Bronchial epithelial cell (primary cell): ENCODE measurements around the gene ZNF804B. TPM values are rescaled to one million over a fixed set of nuclear protein-coding genes. Genes with fewer than 3 reads are reported as not detected.

Experiments
- DNase-seq: peaks from one replicate; pipeline ENCODE4 v3.0.0-alpha.2; 2010; ENCODE audit warnings: low read depth
- FAIRE-seq: peaks from 2 replicates; lab custom pipeline; 2011; peaks lifted over from hg19 to GRCh38; lab: Jason Lieb, UNC
- H3K27me3 ChIP-seq: 2 replicates; pipeline ENCODE4 v1.5.1; 2011; ENCODE audit warnings: low read length; ENCODE audit not compliant: control insufficient read depth, insufficient read depth
- H3K36me3 ChIP-seq: 2 replicates; pipeline ENCODE4 v1.5.1; 2011; ENCODE audit warnings: low read length; ENCODE audit not compliant: control insufficient read depth, insufficient read depth
- H3K4me3 ChIP-seq: 2 replicates; pipeline ENCODE4 v1.5.1; 2011; ENCODE audit warnings: mild to moderate bottlenecking, low read depth, low read length, control low read depth
- total RNA-seq: library from RNA; depleted of rRNA; stranded (reverse); fragments of >200 nt; gene quantifications from 2 replicates; pipeline ENCODE4 v1.2.1, GENCODE V29; 2014
- TF ChIP-seq, protein P1 (sequence below): IDR thresholded peaks from 2 replicates; pipeline ENCODE4 v1.5.1; 2011; ENCODE audit warnings: mild to moderate bottlenecking, moderate library complexity, low read length, control low read depth, inconsistent platforms; ENCODE audit not compliant: insufficient read depth, severe bottlenecking

Gene ZNF804B
- total RNA-seq, 1 donor from 2014 or later, result not detected

- TF ChIP-seq, protein P1, sequence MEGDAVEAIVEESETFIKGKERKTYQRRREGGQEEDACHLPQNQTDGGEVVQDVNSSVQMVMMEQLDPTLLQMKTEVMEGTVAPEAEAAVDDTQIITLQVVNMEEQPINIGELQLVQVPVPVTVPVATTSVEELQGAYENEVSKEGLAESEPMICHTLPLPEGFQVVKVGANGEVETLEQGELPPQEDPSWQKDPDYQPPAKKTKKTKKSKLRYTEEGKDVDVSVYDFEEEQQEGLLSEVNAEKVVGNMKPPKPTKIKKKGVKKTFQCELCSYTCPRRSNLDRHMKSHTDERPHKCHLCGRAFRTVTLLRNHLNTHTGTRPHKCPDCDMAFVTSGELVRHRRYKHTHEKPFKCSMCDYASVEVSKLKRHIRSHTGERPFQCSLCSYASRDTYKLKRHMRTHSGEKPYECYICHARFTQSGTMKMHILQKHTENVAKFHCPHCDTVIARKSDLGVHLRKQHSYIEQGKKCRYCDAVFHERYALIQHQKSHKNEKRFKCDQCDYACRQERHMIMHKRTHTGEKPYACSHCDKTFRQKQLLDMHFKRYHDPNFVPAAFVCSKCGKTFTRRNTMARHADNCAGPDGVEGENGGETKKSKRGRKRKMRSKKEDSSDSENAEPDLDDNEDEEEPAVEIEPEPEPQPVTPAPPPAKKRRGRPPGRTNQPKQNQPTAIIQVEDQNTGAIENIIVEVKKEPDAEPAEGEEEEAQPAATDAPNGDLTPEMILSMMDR, result no peak
- DNase-seq (no peak), FAIRE-seq (no peak)
- no peaks in the 10 kb centered on the region for H3K27me3 ChIP-seq
- no peaks in the 10 kb centered on the region for H3K36me3 ChIP-seq
- H3K4me3 ChIP-seq, result no peak overlapping the region
Measured at GRCh38 chr7:89334797-89335196, 575.3 kb downstream of the ZNF804B start.

- TF ChIP-seq, protein P1, result no peak
- Histone ChIP-seq H3K4me3 (no peak overlapping the region), H3K36me3 (no peaks in the 10 kb centered on the region), H3K27me3 (no peaks in the 10 kb centered on the region)
- DNase-seq, result no peak
- no peak for FAIRE-seq
Measured at GRCh38 chr7:89335490-89335889, 576.0 kb downstream of the ZNF804B start.

GRCh38 chr7:89336121-89336520 is 576.6 kb downstream of the ZNF804B start:
- FAIRE-seq (no peak), DNase-seq (no peak)
- H3K27me3 ChIP-seq, result no peaks in the 10 kb centered on the region
- H3K36me3 ChIP-seq, result no peaks in the 10 kb centered on the region
- H3K4me3 ChIP-seq, result no peak overlapping the region
- TF ChIP-seq, protein P1, result no peak

GRCh38 chr7:89339748-89340147 is 580.2 kb downstream of the ZNF804B start:
- no peaks in the 10 kb centered on the region for H3K27me3 ChIP-seq
- TF ChIP-seq, protein P1, result no peak
- DNase-seq (no peak), FAIRE-seq (no peak)
- no peak overlapping the region for H3K4me3 ChIP-seq
- no peaks in the 10 kb centered on the region for H3K36me3 ChIP-seq

GRCh38 chr7:89357121-89357520 is 597.6 kb downstream of the ZNF804B start:
- TF ChIP-seq, protein P1, result no peak
- DNase-seq (no peak), FAIRE-seq (no peak)
- Histone ChIP-seq H3K36me3 (no peaks in the 10 kb centered on the region), H3K27me3 (no peaks in the 10 kb centered on the region), H3K4me3 (no peak overlapping the region)

- DNase-seq (no peak), FAIRE-seq (no peak)
- no peaks in the 10 kb centered on the region for H3K36me3 ChIP-seq
- H3K4me3 ChIP-seq, result no peak overlapping the region
- H3K27me3 ChIP-seq, result no peaks in the 10 kb centered on the region
- TF ChIP-seq, protein P1, result no peak
Measured at GRCh38 chr7:89377219-89377618, 617.7 kb downstream of the ZNF804B start.
